NCI-H524 (cell line): Measurements from ENCODE around the gene EFCAB6.

Source experiments
- DNase-seq, 2 experiments: peaks; one replicate each; lab custom pipeline; 2025; lab: John Stamatoyannopoulos, UW

The EFCAB6 gene

DNA sequence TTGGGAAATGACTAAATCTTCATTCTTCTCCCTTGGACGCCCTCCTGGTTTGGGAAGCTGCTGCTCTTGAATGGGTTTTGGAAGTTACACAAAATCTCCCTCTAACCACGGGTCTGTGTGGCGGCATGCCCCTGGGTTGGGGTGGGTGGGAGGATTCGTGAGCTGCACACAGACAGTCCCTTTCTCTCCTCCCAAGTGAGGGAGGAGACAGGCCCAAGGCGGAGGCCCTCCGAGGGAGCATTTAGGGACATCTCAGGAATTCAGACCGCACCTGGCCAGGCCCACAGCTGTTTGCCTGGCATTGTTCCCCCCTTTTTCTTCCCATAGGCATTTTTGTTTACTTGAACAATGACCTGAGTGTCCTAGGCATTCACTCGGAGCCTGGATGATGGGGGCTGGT is 306.2 kb downstream of the EFCAB6 start:
- DNase-seq, result no peak

GRCh38 chr22:43505423-43505822 is 306.7 kb downstream of the EFCAB6 start:
- no peak for DNase-seq

DNA sequence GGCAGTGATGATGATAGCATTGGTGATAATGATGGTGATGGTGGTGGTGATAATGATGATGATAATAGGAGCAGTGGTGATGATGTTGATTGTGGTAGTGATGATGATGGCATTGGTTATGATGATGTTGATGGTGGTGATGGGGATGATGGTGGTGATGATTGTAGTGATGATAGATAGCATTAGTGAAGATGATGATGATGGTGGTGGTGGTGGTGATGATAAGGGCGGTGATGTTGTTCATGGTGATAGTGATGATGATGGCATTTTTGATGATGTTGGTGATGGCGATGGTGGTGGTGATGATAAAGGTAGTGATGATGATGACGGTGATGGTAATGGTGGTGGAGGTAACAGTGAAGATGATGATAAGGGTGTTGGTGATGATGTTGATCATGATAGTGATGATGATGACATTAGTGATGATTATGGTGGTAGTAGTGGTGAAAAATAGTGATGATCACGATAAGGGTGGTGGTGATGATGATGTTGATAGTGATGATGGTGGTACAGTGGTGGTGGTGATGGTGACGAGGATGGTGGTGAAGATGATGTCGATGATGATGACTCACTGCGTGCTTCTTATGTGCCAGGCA is 307.3 kb downstream of the EFCAB6 start:
- DNase-seq, result no peak

- no peak for DNase-seq
Measured at GRCh38 chr22:43504068-43504467, 308.0 kb downstream of the EFCAB6 start.

GRCh38 chr22:43502306-43502874 is 309.7 kb downstream of the EFCAB6 start:
- DNase-seq, result peak; percentile 80 to 84

DNA sequence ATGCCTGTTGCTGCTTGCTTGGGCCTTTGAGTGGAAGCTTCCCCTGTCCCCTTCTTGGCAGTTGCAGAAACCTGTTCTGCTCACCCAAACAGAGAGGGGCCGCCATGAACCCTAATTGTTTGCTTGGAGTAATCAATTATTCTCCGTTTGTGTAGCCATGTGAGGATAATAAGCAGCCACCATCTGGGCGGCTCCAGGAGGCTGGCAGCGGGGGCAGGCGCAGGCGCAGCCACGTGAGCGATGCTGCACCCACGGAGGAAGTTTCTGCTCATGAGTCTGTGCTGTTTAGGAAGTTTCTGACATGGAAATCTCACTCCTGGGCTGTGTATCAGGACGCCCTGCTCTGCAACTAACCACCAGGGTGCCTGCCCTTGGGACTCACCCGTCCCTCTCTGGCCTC is 310.2 kb downstream of the EFCAB6 start:
- peak; percentile 80 to 84 for DNase-seq

DNA sequence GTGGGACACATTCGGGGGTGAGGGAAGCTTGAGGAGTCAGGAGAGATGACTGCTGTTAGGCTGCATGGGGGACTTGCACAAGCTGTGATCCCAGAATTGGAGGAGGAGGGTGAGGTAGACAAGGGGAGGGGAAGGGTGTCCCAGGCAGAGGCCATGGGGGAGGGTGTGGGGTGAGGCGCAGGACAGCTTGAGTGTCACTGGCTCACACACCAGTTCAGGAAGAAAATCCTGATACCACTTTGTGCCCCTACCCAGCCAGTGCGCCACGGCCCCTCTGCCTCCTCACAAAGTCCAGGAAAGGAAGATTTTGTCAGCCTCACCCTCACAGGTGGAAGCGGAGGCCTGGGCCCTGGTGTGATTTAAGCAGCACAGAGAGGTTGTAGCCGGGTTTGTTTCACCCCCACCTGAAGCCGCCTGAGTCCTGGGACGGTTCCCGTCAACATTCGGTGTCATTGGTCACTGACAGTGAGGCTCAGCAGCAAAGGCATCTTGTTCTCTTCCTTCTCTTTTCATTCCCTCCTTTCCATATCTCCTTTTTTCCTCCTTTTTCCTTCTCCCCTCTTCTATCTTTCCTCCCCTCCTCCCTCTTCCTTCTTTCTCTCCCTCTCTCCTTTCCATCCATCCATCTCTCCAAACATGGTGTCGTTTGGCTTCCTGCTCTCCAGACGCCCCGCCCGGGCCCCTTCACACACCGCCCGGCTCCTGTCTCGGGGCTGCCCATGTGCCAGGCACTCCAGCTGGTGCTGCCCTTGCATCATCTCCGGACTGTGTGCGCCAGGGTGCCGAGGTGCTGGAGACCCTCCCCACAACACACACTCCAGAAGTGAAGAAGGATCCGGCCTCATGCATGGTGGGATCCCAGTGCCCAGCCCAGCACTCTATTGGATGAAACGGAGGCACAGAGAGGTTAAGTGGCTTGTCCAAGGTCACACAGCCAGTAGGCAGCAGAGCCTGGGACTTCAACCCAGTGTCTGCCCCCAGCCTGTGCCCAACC is 311.0 kb downstream of the EFCAB6 start:
- DNase-seq, result no peak

DNA sequence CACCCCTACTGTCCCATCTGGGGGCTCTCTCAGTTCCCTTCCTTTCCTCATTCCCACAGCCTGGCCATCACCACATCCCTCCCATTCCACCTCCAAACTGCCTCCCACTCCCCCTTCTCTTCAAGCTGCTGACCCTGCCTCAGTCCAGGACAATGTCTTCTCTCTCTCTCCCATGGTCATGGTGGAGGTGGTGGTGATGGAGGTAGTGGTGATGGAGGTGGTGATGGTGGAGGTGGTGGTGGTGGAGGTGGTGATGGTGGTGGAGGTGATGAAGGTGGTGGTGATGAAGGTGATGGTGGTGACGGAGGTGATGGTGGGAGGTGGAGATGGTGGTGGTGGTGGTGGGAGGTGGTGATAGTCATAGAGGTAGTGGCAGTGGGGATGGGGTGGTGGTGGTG is 313.2 kb downstream of the EFCAB6 start:
- DNase-seq, result no peak

- no peak for DNase-seq
Measured at GRCh38 chr22:43497956-43498855, 313.9 kb downstream of the EFCAB6 start.

DNA sequence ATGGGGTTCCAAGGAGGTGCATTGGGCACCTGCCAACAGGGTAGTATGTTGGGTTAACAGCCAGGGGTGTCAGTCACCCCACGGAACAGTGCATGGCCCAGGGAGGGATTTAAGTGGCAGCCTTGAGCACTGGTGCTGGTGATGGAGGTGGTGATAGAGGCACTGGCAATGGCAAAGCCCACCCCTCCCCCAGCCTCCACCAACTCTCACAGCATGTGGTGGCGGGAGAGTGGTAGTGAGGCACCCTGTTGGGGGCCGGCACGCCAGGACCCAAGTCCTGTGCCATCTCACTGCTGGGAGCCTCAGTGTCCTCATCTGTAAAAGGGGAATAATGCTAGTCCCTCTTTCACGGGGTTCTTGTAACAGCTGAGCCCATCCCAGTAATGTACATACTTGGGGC is 318.8 kb downstream of the EFCAB6 start:
- no peak for DNase-seq

DNA sequence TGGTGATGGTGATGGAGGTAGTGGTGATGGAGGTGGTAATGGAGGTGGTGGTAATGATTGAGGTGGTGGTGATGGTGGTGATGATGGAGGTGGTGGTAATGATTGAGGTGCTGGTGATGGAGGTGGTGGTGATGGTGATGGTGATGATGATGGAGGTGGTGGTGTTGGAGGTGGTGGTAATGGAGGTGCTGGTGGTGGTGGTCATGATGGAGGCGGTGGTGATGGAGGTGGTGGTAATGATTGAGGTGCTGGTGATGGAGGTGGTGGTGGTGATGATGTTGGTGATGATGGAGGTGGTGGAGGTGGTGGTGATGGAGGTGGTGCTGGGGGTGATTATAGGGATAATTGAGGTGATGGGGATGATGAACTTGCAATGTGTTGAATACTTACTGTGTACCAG is 320.4 kb downstream of the EFCAB6 start:
- DNase-seq, result no peak

DNA sequence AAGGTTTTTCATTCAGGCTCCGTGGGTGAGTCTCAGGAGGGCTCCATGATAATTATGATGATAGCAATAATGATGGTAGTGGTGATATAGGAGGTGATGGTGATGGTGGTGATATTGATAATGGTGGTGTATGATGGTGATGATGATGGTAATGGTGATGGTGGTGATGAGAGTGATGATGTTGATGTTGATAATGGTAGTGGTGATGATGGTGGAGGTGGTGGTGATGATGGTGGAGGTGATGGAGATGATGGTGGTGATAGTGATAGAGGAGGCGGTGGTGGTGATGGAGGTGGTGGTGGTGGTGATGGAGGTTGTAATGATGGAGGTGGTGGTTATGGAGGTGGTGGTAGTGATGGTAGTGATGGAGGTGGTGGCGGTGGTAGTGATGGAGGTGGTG is 320.9 kb downstream of the EFCAB6 start:
- DNase-seq, result no peak

- DNase-seq, result no peak
Measured at GRCh38 chr22:43490311-43490710, 321.8 kb downstream of the EFCAB6 start.

GRCh38 chr22:43488937-43489336 is 323.2 kb downstream of the EFCAB6 start:
- no peak for DNase-seq

- DNase-seq, result no peak
Measured at GRCh38 chr22:43488031-43488866, 323.9 kb downstream of the EFCAB6 start.

DNA sequence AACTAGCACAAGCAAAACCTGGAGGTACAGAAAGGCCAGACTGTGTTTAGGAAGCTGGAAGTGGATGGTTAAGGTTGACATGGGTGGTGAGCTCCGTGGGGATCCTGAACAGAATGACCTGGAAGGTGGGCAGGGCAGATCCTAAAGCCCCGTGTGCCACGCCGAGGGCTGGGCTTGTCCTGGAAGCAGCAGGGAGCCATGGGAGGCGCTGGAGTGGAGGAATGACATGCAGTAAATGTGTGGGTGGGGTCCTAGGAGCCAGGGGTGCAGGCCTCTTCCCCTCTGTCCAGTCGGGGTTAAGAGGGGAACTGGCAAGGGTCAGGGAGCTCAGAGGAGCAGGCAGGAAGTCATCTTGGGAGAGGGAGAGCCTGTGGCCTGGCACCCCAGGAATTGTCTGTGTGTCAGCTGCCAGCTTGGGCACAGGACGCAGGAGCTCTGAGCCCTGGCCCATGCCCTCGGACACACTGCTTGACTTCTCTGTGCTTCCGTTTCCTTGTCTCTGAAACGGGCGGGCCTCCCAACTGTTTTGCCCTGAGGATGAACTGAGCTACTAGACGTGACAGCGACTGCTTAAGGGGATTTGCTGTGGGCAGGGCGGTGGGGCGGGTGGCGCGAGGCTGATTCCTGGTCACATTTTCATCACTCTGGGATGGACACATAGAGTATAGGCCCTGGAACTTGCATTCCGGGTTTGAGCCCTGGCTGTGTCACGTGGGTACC is 324.6 kb downstream of the EFCAB6 start:
- DNase-seq, result no peak

GRCh38 chr22:43485502-43486089 is 326.5 kb downstream of the EFCAB6 start:
- DNase-seq, result no peak

- no peak for DNase-seq
Measured at GRCh38 chr22:43484227-43484626, 327.9 kb downstream of the EFCAB6 start.

GRCh38 chr22:43483669-43484068 is 328.4 kb downstream of the EFCAB6 start:
- DNase-seq, result no peak

GRCh38 chr22:43483266-43483665 is 328.8 kb downstream of the EFCAB6 start:
- peak in 1 of 2 experiments; percentile 44 for DNase-seq
